Stimulated activated CD4-positive, alpha-beta T cell treated with anti-CD3 and anti-CD28 coated beads, Interleukin-2, amount 100 ng/mL, for 4 hours (primary cell): ENCODE data around the gene CEP43.

Source experiments
- DNase-seq: peaks from one replicate; pipeline ENCODE4 v3.0.0-alpha.2; 2020; ENCODE audit warnings: low read depth

CEP43 gene

GRCh38 chr6:166999145-166999883 is at the start of gene CEP43:
Gene CEP43 (plus strand): TSS chr6:166999397. CDS start chr6:166999413, 16 bp downstream.
- peak; percentile 72 for DNase-seq

- DNase-seq = no peak
These were observed 49.4 kb upstream of the CEP43 start for GRCh38 chr6:166949528-166950442.

GRCh38 chr6:166950443-166950821 is 48.8 kb upstream of the CEP43 start:
- no peak for DNase-seq

GRCh38 chr6:166950892-166951669 is 48.1 kb upstream of the CEP43 start:
- peak; percentile 71 for DNase-seq

- DNase-seq = no peak
These were observed 47.5 kb upstream of the CEP43 start for GRCh38 chr6:166951670-166952060.

GRCh38 chr6:166952121-166952520 is 47.1 kb upstream of the CEP43 start:
- no peak for DNase-seq

GRCh38 chr6:166952567-166953486 is 46.4 kb upstream of the CEP43 start:
- no peak for DNase-seq

GRCh38 chr6:166954118-166954713 is 45.0 kb upstream of the CEP43 start:
- DNase-seq = no peak

GRCh38 chr6:166955121-166955864 is 43.9 kb upstream of the CEP43 start:
- no peak for DNase-seq

GRCh38 chr6:166955865-166956443 is 43.2 kb upstream of the CEP43 start:
- DNase-seq = no peak

GRCh38 chr6:166956444-166957086 is 42.6 kb upstream of the CEP43 start, which contains the start of gene RNASET2:
Gene RNASET2 (minus strand): TSS chr6:166956550. CDS start chr6:166956182, 368 bp downstream.
- peak; percentile 98 for DNase-seq

GRCh38 chr6:166957087-166957804 is 42.0 kb upstream of the CEP43 start:
- no peak for DNase-seq

- no peak for DNase-seq
These were observed 41.5 kb upstream of the CEP43 start for GRCh38 chr6:166957805-166958076.

- no peak for DNase-seq
These were observed 40.0 kb upstream of the CEP43 start for GRCh38 chr6:166958926-166959861.

- no peak for DNase-seq
These were observed 39.1 kb upstream of the CEP43 start for GRCh38 chr6:166959911-166960608.

GRCh38 chr6:166960609-166960978 is 38.6 kb upstream of the CEP43 start:
- no peak for DNase-seq

GRCh38 chr6:166966268-166966667 is 32.9 kb upstream of the CEP43 start:
- no peak for DNase-seq
